ENCODE measurements around the gene XRCC3.

GRCh38 chr14:103711516-103712431 is 3.5 kb downstream of the XRCC3 start:
- TF ChIP-seq HDAC6 (IDR thresholded peaks at IDR 0.05; ENCODE audit: low read depth, low read length) = no peak
- TF ChIP-seq ATF3 (IDR thresholded peaks at IDR 0.05; ENCODE audit: insufficient read depth, low read depth, low read length) = no peak
- TF ChIP-seq, protein P1, sequence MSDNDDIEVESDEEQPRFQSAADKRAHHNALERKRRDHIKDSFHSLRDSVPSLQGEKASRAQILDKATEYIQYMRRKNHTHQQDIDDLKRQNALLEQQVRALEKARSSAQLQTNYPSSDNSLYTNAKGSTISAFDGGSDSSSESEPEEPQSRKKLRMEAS (IDR thresholded peaks at IDR 0.05) = no peak
- TF ChIP-seq, protein P2, sequence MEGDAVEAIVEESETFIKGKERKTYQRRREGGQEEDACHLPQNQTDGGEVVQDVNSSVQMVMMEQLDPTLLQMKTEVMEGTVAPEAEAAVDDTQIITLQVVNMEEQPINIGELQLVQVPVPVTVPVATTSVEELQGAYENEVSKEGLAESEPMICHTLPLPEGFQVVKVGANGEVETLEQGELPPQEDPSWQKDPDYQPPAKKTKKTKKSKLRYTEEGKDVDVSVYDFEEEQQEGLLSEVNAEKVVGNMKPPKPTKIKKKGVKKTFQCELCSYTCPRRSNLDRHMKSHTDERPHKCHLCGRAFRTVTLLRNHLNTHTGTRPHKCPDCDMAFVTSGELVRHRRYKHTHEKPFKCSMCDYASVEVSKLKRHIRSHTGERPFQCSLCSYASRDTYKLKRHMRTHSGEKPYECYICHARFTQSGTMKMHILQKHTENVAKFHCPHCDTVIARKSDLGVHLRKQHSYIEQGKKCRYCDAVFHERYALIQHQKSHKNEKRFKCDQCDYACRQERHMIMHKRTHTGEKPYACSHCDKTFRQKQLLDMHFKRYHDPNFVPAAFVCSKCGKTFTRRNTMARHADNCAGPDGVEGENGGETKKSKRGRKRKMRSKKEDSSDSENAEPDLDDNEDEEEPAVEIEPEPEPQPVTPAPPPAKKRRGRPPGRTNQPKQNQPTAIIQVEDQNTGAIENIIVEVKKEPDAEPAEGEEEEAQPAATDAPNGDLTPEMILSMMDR (IDR thresholded peaks at IDR 0.05; ENCODE audit: control extremely low read depth in 1 of 3, insufficient read depth in 1 of 3, low read depth in 1 of 3, low read length in 3 of 3) = no peak
- no peak for TF ChIP-seq CBX8 (IDR thresholded peaks at IDR 0.05; ENCODE audit: borderline replicate concordance, low read depth, low read length)
- no peak for TF ChIP-seq RNF2 (IDR thresholded peaks at IDR 0.05; ENCODE audit: borderline replicate concordance, low read depth, low read length, missing control alignments, poor library complexity, severe bottlenecking)
- no peak for TF ChIP-seq PHF8 (conservative IDR thresholded peaks at IDR 0.05; ENCODE audit: low read depth, low read length)
- no peak for TF ChIP-seq POLR2A (IDR thresholded peaks at IDR 0.05; ENCODE audit: control extremely low read depth in 1 of 2, low read depth in 2 of 2, low read length in 2 of 2)

Measured in H1 (cell line).